CD4-positive, alpha-beta T cell treated with Interleukin-4 for 1 hour (primary cell): ENCODE measurements around the gene FBLL1.
"Not testable (repeated sequence)": the region's sequence is repeated elsewhere in the genome, so short reads cannot be mapped to it uniquely, and the experiment has no call there.

Source experiments
- DNase-seq, 2 donors: peaks; one replicate each; pipeline ENCODE4 v3.0.0-alpha.2; 2020 to 2022

Gene FBLL1

GRCh38 chr5:168528521-168529373 lies at the start of gene FBLL1:
TSS of gene FBLL1 (plus strand) at chr5:168529305. CDS start at chr5:168529505, 200 bp downstream.
- no peak for DNase-seq

GRCh38 chr5:168480601-168481000 lies 48.5 kb upstream of the FBLL1 start:
- DNase-seq: no peak

GRCh38 chr5:168481330-168481788 lies 47.7 kb upstream of the FBLL1 start:
- peak in 1 of 2 donors; percentile 20 for DNase-seq

- DNase-seq: no peak
Measured at GRCh38 chr5:168482361-168482760, 46.7 kb upstream of the FBLL1 start.

GRCh38 chr5:168486136-168486879 lies 42.8 kb upstream of the FBLL1 start, which contains the start of gene RARS1:
TSS of gene RARS1 (plus strand) at chr5:168486471. CDS start at chr5:168486499, 28 bp downstream.
- peak; percentile 89 to 90 for DNase-seq

GRCh38 chr5:168489059-168489458 lies 40.0 kb upstream of the FBLL1 start:
- DNase-seq: no peak

- no peak for DNase-seq
Measured at GRCh38 chr5:168494057-168494555, 35.0 kb upstream of the FBLL1 start.

- no peak for DNase-seq
Measured at GRCh38 chr5:168502563-168503237, 26.4 kb upstream of the FBLL1 start.

GRCh38 chr5:168513861-168514428 lies 15.2 kb upstream of the FBLL1 start:
- DNase-seq: no peak

GRCh38 chr5:168525856-168526255 lies 3.2 kb upstream of the FBLL1 start:
- no peak for DNase-seq

GRCh38 chr5:168527756-168528295 lies 1.3 kb upstream of the FBLL1 start:
- no peak for DNase-seq

GRCh38 chr5:168529374-168530234 lies 499 bp downstream of the FBLL1 start:
- no peak for DNase-seq

- DNase-seq: no peak
Measured at GRCh38 chr5:168530621-168531150, 1.6 kb downstream of the FBLL1 start.

- DNase-seq: no peak
Measured at GRCh38 chr5:168531191-168531590, 2.1 kb downstream of the FBLL1 start.

GRCh38 chr5:168531987-168532864 lies 3.1 kb downstream of the FBLL1 start:
- DNase-seq: no peak

GRCh38 chr5:168534351-168534750 lies 5.2 kb downstream of the FBLL1 start:
- not testable (repeated sequence) for DNase-seq

GRCh38 chr5:168537176-168537575 lies 8.1 kb downstream of the FBLL1 start:
- no peak for DNase-seq

- DNase-seq: no peak
Measured at GRCh38 chr5:168549554-168549953, 20.4 kb downstream of the FBLL1 start.

GRCh38 chr5:168550656-168551055 lies 21.6 kb downstream of the FBLL1 start:
- DNase-seq: no peak

GRCh38 chr5:168552146-168552545 lies 23.0 kb downstream of the FBLL1 start:
- DNase-seq: no peak
